ENCODE results near the gene TBC1D30.

The TBC1D30 gene

DNA sequence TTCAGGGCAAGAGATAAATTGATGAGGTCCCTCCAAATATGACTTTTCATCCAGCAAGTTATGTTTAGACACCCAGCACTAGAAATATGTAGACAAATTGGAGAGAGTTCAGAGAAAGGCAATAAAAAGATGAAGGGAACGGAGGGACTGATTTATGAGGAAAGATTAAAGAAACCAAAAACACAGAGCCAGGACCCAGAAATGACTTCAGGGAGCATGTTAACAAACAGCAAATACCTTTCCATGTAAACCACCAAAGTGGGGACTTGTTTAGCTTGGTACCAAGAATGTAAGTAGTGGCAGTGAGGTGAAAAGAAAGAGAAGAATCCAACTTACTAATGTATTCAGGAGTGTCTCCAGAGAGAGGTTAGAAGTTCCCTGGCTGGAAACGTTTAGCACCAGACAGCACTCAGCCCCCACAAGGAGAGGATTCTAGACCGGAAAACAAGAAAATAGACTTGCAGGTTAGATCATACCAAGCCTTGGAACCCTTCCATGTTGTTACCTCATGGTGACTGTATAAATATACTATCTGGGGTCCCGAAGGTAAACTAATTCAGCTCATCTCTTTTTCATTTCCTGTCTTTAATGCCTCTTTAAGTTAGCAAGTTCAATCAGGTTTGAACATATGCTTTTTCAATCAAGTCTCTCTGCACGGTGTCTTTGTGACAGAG, 79.2 kb downstream of the TBC1D30 start:
- peak; percentile 62 for DNase-seq (ENCODE audit: low read depth)
- TF ChIP-seq CTCF (IDR thresholded peaks at IDR 0.05; ENCODE audit: insufficient read depth, low read depth, low read length, missing control alignments), result no peak

DNA sequence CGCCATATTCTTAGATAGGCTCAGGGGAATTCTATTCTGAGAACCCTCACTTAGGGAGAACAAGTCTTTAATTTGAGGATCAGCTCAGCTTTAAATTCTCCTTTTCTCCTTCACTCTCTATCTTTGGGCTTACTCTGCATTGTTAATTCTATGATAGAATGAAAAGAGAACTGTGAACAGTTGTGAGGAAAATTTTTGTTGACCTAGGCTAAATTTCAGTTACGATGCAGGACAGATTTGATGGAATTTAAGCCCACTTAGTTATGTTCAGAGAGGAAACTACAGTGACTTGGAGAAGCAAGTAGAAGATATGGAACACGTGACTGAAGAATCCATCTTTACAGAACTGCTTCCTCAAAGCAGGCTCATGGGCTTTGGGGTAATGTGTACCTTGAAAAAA, 82.7 kb downstream of the TBC1D30 start:
- TF ChIP-seq CTCF (IDR thresholded peaks at IDR 0.05; ENCODE audit: insufficient read depth, low read depth, low read length, missing control alignments), result no peak
- H3K4me3 ChIP-seq (ENCODE audit: low read length), result no peak overlapping the region

More for the DNA sequence above, 79.2 kb downstream of the TBC1D30 start:
- H3K4me3 ChIP-seq (ENCODE audit: low read length), result no peak overlapping the region

DNA sequence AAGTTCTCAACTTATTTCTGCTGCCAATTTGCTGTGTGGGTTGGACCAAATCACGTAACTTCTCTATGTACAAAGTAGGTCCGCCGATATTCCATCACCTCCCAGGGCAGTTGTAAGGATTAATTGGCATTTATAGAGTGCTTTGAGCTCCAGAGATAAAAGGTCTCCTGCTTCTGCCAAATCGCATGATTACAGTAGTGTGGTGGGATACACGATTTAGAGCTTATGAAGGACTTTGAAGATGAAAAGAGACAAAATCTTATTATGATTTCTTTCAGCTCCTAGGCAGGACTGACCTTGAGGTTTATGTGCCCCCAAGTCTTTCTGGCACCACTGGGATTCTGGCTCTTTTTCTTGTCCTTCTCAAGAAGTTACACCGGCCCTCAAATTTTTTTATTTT, 84.7 kb downstream of the TBC1D30 start:
- DNase-seq (ENCODE audit: low read depth), result no peak
- TF ChIP-seq CTCF (IDR thresholded peaks at IDR 0.05; ENCODE audit: insufficient read depth, low read depth, low read length, missing control alignments), result no peak

More for the DNA sequence above, 82.7 kb downstream of the TBC1D30 start:
- no peak for DNase-seq (ENCODE audit: low read depth)

DNA sequence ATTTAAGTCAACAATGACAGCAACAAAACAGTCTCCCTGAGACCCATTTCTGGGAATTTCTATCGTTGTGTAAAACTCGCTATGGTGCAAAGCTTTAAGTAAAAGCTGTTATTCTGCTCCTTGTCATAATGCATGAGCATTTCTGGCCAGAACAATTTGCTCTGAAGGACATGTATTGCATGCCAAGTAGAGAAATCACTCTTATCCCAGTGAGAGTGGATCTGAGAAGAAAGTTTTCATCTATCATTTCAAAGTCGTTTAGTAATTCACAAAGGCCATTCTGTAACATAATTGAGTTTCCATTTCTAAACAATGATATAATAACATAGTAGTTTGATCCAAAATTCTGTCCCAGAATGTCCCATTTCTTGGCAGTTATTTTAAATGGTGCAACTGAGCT, 86.6 kb downstream of the TBC1D30 start:
- DNase-seq (ENCODE audit: low read depth), result no peak
- H3K4me3 ChIP-seq (ENCODE audit: low read length), result no peak overlapping the region
- TF ChIP-seq CTCF (IDR thresholded peaks at IDR 0.05; ENCODE audit: insufficient read depth, low read depth, low read length, missing control alignments), result no peak

More for the DNA sequence above, 84.7 kb downstream of the TBC1D30 start:
- no peak overlapping the region for H3K4me3 ChIP-seq (ENCODE audit: low read length)

GRCh38 chr12:64911912-64912311, 87.5 kb downstream of the TBC1D30 start:
- no peak for TF ChIP-seq CTCF (IDR thresholded peaks at IDR 0.05; ENCODE audit: insufficient read depth, low read depth, low read length, missing control alignments)
- no peak for DNase-seq (ENCODE audit: low read depth)

GRCh38 chr12:64912516-64913255, 88.2 kb downstream of the TBC1D30 start:
- H3K4me3 ChIP-seq (ENCODE audit: low read length), result no peak overlapping the region
- peak; percentile 7 for DNase-seq (ENCODE audit: low read depth)
- TF ChIP-seq CTCF (IDR thresholded peaks at IDR 0.05; ENCODE audit: insufficient read depth, low read depth, low read length, missing control alignments), result no peak

More at GRCh38 chr12:64911912-64912311, 87.5 kb downstream of the TBC1D30 start:
- H3K4me3 ChIP-seq (ENCODE audit: low read length), result no peak overlapping the region

Data from epithelial cell of esophagus (primary cell).